ENCODE results near the gene STARD10.

Gene STARD10

GRCh38 chr11:72781313-72782080, 12.3 kb downstream of the STARD10 start:
- DNase-seq (ENCODE audit: low read depth in 2 of 2, low spot score in 1 of 2), result peak in 1 of 2 donors; percentile 43

DNA sequence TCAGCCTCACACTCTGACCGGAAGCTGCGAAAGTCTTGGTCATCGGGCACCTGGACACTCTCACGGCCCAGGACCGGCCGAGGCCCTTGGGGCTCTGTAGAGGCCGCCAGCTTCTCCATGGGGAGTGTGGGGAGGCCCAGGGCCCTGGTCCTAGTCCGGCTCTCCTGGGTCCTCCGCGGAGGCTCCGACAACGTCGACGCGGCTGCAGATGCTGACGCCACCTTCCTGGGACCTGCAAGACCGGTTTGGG, 12.9 kb downstream of the STARD10 start:
- DNase-seq (ENCODE audit: low read depth in 2 of 2, low spot score in 1 of 2), result no peak

DNA sequence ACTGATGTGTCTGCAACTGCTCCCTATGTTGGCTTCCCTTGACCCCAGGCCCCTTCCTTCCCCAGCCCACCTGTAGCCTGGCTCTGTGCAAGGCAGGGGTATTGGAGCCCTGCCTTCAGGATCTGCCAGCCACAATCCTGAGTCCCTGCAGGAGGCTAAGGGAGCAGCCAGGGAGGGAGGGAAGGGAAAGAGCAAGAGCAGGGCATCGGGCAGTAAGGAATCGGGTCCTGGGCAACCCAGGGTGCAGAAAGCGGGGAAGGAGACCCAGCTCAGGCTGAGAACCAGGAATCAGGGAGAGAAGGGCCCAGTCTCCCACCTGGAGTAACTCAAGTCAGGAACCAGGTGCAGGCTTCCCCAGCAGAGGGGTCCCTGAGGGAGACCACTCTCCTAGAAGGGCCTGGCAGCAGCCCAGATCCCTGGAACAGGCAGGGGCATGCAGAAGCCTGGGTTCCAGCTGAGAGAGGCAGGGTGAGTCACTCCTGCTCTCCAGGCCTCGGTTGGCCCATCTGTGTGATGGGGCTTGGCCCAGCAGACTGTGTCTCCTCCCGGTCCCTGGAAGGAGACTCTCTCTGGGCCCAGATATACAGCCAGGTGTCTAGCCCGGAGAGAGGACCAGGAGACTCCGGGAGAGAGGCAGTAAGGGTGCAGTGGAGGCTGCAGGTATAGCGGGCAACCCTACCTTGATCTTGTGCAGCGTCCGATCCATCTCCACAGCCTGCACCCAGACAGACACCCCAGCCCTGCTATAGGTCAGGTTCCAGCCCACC, 13.4 kb downstream of the STARD10 start:
- DNase-seq (ENCODE audit: low read depth in 2 of 2, low spot score in 1 of 2), result no peak

DNA sequence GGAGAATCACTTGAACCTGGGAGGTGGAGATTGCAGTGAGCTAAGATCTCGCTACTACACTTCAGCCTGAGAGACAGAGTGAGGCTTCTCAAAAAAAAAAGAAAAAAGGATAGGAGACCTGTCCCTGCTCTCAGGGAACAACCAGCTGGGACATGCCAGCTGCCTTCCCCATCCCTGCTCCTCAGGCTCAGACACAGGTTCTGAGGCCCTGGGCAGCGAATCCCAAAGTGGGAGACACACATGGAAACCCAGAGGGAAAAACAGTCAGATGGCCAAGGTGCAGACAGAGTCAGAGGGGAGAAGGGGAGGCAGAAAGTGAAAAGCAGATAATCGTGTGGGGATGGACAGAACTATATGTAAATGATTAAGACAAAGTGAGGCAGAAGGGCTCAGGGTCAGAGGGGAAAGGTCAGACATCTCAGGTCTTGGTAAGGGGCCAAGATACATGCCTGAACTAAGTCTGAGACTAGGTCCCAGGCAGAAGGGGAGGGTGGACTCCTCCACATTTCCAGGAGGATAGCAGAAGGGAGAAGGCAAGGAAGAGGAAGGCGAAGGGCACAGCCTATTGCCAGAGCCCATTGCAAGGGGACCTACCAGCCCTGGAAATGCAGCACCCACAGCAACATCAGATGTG, 14.2 kb downstream of the STARD10 start:
- DNase-seq (ENCODE audit: low read depth in 2 of 2, low spot score in 1 of 2), result no peak

- no peak for DNase-seq (ENCODE audit: low read depth in 2 of 2, low spot score in 1 of 2)
Measured at GRCh38 chr11:72778535-72779494, 15.0 kb downstream of the STARD10 start.

- no peak for DNase-seq (ENCODE audit: low read depth in 2 of 2, low spot score in 1 of 2)
Measured at GRCh38 chr11:72777755-72778278, 16.0 kb downstream of the STARD10 start.

GRCh38 chr11:72776844-72777754, 16.7 kb downstream of the STARD10 start:
- DNase-seq (ENCODE audit: low read depth in 2 of 2, low spot score in 1 of 2), result no peak

DNA sequence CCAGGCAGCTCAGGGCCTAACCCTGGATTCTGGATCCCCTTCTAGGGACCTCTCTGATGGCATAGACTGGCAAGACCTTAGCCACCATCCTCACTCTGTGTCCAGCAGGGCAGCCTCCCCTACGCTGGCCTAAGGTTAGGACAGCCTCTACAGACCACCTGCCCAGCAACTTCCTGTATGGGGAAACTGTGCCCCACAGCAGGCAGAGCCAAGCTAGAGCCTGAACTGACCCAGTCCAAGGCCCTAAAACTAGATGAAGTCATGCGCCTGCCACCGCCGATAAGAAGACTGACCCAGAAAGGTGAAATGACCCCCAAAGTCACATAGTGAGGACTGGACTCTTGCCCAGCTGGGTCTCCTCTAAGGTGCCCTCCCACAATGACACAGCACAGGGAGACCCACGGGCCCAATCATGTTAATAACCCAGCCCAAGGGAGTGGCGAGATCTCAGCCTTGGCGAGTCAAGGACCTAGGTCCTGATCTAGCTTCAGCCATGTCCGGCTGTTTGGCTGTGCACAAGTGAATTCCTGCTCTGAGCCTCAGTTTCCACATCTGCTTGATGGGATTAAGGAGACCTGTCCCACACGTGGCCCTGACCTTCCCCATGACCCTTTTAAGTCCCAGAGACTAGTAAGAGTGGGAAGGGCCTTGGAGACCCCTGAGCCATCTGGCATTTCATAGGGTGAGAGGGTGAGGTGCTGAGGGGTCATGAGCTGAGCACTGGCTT, 17.6 kb downstream of the STARD10 start:
- no peak for DNase-seq (ENCODE audit: low read depth in 2 of 2, low spot score in 1 of 2)

- no peak for DNase-seq (ENCODE audit: low read depth in 2 of 2, low spot score in 1 of 2)
Measured at GRCh38 chr11:72775288-72776110, 18.3 kb downstream of the STARD10 start.

GRCh38 chr11:72774499-72774898, 19.3 kb downstream of the STARD10 start:
- DNase-seq (ENCODE audit: low read depth in 2 of 2, low spot score in 1 of 2), result no peak

DNA sequence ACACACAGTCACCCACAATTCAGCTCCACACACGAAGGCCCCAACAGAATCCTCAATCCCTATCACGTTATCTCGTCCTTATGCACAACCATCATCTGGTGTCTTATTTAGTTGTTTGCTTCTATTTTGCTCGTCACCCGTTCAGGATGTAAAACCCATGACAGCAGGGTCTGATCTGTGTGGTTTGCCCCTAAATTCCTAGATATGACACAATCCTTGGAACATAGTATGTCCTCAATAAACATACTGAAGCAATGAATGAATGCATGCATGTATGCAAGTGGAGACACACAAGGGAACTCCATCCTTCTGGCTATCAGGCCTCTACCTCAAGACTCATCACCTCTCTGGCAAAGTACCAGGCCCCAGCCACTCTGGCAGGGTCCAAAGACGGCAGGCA, 20.2 kb downstream of the STARD10 start:
- DNase-seq (ENCODE audit: low read depth in 2 of 2, low spot score in 1 of 2), result no peak

- DNase-seq (ENCODE audit: low read depth in 2 of 2, low spot score in 1 of 2), result no peak
Measured at GRCh38 chr11:72773291-72773690, 20.6 kb downstream of the STARD10 start.

DNA sequence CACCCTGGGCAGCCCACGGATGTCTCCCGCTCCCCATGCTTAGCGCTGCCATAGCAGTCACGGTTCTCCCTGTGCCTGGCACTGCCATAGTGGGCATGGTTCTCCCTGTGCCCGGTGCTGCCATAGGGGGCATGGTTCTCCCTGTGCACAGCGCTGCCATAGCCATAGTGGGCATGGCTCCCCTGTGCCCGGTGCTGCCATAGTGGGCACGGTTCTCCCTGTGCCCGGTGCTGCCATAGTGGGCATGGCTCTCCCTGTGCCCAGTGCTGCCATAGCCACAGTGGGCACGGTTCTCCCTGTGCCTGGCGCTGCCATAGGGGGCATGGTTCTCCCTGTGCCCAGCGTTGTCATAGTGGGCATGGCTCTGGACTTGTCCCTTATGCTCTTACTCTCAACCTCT, 21.8 kb downstream of the STARD10 start:
- no peak for DNase-seq (ENCODE audit: low read depth in 2 of 2, low spot score in 1 of 2)

- DNase-seq (ENCODE audit: low read depth in 2 of 2, low spot score in 1 of 2), result no peak
Measured at GRCh38 chr11:72771507-72771906, 22.3 kb downstream of the STARD10 start.

DNA sequence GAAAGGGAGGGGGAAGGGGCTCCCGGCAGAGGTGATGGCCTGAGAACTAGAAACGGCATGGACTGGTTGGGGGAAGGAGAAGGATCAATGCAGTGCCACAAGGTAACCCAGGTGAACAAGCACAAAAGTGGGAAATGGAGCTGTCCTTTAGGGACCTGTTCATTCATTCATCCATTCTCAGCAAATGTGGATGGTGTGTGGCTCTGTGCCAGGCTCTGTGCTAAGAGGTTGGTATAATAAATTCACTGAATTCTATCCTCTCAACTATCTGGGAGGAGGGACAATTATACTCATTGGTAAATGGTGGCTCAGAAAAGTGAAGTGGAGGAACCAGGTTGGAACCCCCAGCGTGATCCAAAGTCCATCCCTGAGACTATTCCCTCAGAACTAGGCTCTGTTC, 23.0 kb downstream of the STARD10 start:
- no peak for DNase-seq (ENCODE audit: low read depth in 2 of 2, low spot score in 1 of 2)

- DNase-seq (ENCODE audit: low read depth in 2 of 2, low spot score in 1 of 2), result no peak
Measured at GRCh38 chr11:72769680-72770079, 24.2 kb downstream of the STARD10 start.

DNA sequence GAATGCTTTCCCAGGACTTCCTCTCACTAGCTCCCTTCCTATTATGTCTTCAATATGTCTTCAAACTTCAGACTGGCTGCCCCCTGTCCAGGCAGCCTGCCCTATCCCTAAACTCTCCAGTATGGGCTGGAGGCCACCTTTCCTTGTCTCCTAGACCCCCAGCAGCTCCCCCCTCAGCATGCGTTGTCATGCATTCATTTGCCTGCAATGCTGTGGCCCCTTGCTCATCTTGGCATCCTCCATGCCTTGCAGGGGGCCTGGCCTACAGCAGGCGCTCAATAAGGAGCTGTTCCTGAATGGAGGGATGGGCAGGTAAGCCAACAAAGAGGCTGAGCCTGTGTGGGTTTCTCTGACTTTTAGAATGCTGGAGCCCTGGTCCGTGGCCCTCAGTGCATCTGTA, 25.3 kb downstream of the STARD10 start:
- DNase-seq (ENCODE audit: low read depth in 2 of 2, low spot score in 1 of 2), result no peak

Measured in stimulated activated CD8-positive, alpha-beta memory T cell treated with anti-CD3 and anti-CD28 coated beads, Interleukin-4, amount 100 ng/mL, for 1 hour (primary cell).